ENCODE data around the gene PLK3. TPM values are rescaled to one million over a fixed set of nuclear protein-coding genes. Genes with fewer than 3 reads are reported as not detected.

Gene PLK3
- total and polyA plus RNA-seq, 2 donors (not counting 3 experiments of a cell fraction or from before 2014, with no cell fraction given) = 55.0 to 66.7 TPM

DNA sequence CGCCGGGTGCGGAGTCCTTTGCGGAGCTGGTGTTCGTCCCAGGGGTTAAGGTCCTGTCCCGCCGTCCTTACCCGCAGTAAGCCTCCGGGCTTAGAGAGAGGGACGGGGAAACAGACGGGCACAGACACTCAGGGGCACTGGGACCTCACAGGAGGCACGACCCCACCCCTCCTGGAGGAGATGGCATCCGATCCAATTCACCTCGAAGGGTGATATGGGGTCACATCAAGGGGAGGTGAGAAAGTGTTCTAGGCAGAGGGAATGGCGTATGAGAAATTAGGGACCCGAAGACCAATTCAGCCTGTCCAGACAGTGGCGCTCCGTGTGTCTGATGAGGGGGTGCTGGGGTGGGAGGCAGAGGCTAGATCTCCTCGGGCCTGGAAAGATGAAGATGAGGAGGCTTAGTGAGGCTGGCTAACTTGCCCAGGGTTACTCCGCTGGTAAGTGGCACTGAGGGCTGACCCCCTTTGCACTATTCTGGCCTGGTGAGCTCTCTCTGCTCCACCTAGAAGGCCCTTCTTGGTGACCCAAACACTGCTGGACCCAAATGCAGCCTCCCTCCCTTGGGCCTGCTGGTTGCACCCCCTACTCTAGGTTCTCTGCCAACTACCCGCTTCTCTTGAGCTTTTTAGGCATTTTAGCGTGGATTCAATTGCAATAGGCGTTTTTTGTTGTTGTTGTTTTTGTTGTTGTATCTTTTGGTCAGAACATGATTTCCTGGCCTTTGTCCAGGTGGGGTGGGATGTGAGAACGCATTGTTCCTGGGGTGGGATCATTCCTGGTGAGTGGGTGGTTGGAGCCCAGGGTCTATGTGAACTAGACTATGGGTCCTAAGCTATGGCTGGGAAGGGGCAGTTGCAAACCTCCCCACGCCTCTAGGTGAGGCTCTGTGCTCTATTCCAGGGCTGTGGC is 20.4 kb downstream of the PLK3 start:
- POLR2A ChIA-PET = interaction anchor here (1.6 to 7.3 kb wide), 4 partner anchors 12 to 45 kb away, joined by 3 to 97 read pairs (median 28); partner anchors contain the start of genes BTBD19, DYNLT4, PLK3 and RPS8
- dilution Hi-C loops (cut with MboI; ENCODE audit: extremely low pct_ligation_motif_present, low sequenced_read_pairs) (no loop called here), intact Hi-C loops (cut with micrococcal nuclease) (no loop called here)

More for the DNA sequence above, 20.4 kb downstream of the PLK3 start:
- no peak for DNase-seq (ENCODE audit: low read depth, low spot score)
- FAIRE-seq = no peak
- Histone ChIP-seq H2AFZ (ENCODE audit: low read depth, low read length) (peak overlapping the region; percentile 52), H3K4me3 (replicated peaks in 1 of 3; ENCODE audit: insufficient read depth in 1 of 3, low read depth in 1 of 3, low read length in 3 of 3) (peak overlapping the region; percentile 5 to 29 (median 17)), H3K27me3 (ENCODE audit: control insufficient read depth in 2 of 2, insufficient read depth in 2 of 2, low read length in 2 of 2) (no peaks in the 10 kb centered on the region), H3K27ac (ENCODE audit: insufficient read depth, low read depth, low read length) (peak overlapping the region; percentile 91), H4K20me1 (replicated peaks; ENCODE audit: control insufficient read depth, extremely low read depth, insufficient read depth, low read length) (no peaks in the 10 kb centered on the region), H3K79me2 (ENCODE audit: control insufficient read depth, insufficient read depth, low read length) (no peaks in the 10 kb centered on the region), H3K36me3 (ENCODE audit: control insufficient read depth in 2 of 2, extremely low read depth in 1 of 2, insufficient read depth in 2 of 2, low read length in 2 of 2) (peaks cover 2 to 3% of the 10 kb centered on the region in 2 experiments), H3K4me1 (ENCODE audit: control insufficient read depth, extremely low read depth, insufficient read depth, low read length) (peaks cover 10% of the 10 kb centered on the region), H3K9me1 (replicated peaks; ENCODE audit: control insufficient read depth, extremely low read depth, insufficient read depth, low read length) (no peaks in the 10 kb centered on the region), H3K9ac (replicated peaks; ENCODE audit: extremely low read depth, insufficient read depth, low read length) (peak overlapping the region; percentile 90), H3K4me2 (ENCODE audit: insufficient read depth, low read length) (peak overlapping the region; percentile 44), H3K9me3 (replicated peaks; ENCODE audit: control insufficient read depth, insufficient read depth, low read length) (no peaks in the 10 kb centered on the region)
- CTCF ChIA-PET = interaction anchor here (0.7 to 7.1 kb wide), 6 partner anchors 12 to 194 kb away, joined by 3 to 57 read pairs (median 9); partner anchors contain the start of genes BEST4, BTBD19 and PLK3
- BruUV-seq (replicated peaks) = no TSS peak
- TF ChIP-seq, protein P1, sequence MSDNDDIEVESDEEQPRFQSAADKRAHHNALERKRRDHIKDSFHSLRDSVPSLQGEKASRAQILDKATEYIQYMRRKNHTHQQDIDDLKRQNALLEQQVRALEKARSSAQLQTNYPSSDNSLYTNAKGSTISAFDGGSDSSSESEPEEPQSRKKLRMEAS (IDR thresholded peaks at IDR 0.05; ENCODE audit: insufficient read depth, insufficient read length) = no peak
- TF ChIP-seq JUN (IDR thresholded peaks at IDR 0.05; ENCODE audit: borderline replicate concordance, insufficient read depth, insufficient read length, low read depth) = no peak
- no peak for TF ChIP-seq FOS (IDR thresholded peaks at IDR 0.05; ENCODE audit: borderline replicate concordance, insufficient read depth, low read length)
- no peak for TF ChIP-seq POLR2AphosphoS5 (IDR thresholded peaks at IDR 0.05; ENCODE audit: insufficient read depth, low read depth, low read length)
- TF ChIP-seq POLR2A (IDR thresholded peaks at IDR 0.05; ENCODE audit: low read depth, low read length) = no peak
- TF ChIP-seq GATA2 (IDR thresholded peaks at IDR 0.05; ENCODE audit: insufficient read depth, insufficient read length, low read depth, low read length) = no peak
- TF ChIP-seq MYC (IDR thresholded peaks at IDR 0.05; ENCODE audit: low read depth, low read length) = no peak
- TF ChIP-seq, protein P2, sequence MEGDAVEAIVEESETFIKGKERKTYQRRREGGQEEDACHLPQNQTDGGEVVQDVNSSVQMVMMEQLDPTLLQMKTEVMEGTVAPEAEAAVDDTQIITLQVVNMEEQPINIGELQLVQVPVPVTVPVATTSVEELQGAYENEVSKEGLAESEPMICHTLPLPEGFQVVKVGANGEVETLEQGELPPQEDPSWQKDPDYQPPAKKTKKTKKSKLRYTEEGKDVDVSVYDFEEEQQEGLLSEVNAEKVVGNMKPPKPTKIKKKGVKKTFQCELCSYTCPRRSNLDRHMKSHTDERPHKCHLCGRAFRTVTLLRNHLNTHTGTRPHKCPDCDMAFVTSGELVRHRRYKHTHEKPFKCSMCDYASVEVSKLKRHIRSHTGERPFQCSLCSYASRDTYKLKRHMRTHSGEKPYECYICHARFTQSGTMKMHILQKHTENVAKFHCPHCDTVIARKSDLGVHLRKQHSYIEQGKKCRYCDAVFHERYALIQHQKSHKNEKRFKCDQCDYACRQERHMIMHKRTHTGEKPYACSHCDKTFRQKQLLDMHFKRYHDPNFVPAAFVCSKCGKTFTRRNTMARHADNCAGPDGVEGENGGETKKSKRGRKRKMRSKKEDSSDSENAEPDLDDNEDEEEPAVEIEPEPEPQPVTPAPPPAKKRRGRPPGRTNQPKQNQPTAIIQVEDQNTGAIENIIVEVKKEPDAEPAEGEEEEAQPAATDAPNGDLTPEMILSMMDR (IDR thresholded peaks at IDR 0.05; ENCODE audit: extremely low read depth in 1 of 2, insufficient read depth in 1 of 2, low read depth in 1 of 2, low read length in 2 of 2) = no peak
